ENCODE results near the gene L3MBTL2.

L3MBTL2 gene

GRCh38 chr22:41198027-41198580 lies 7.0 kb upstream of the L3MBTL2 start:
- Histone ChIP-seq H3K36me3 (ENCODE audit: control insufficient read depth, insufficient read depth, low read length) (no peaks in the 10 kb centered on the region), H3K27me3 (replicated peaks; ENCODE audit: control insufficient read depth, insufficient read depth, low read length) (no peaks in the 10 kb centered on the region), H3K4me3 (replicated peaks; ENCODE audit: low read depth, low read length) (peak overlapping the region; percentile 85)
- peak; percentile 8 for TF ChIP-seq CTCF (IDR thresholded peaks at IDR 0.05; ENCODE audit: insufficient read depth, low read length, poor library complexity, severe bottlenecking)
- DNase-seq (ENCODE audit: extremely low read depth, insufficient read length), result no peak

GRCh38 chr22:41201141-41201540 lies 4.0 kb upstream of the L3MBTL2 start:
- Histone ChIP-seq H3K36me3 (ENCODE audit: control insufficient read depth, insufficient read depth, low read length) (no peaks in the 10 kb centered on the region), H3K27me3 (replicated peaks; ENCODE audit: control insufficient read depth, insufficient read depth, low read length) (no peaks in the 10 kb centered on the region), H3K4me3 (replicated peaks; ENCODE audit: low read depth, low read length) (no peak overlapping the region)
- DNase-seq (ENCODE audit: extremely low read depth, insufficient read length), result no peak
- TF ChIP-seq CTCF (IDR thresholded peaks at IDR 0.05; ENCODE audit: insufficient read depth, low read length, poor library complexity, severe bottlenecking), result no peak

DNA sequence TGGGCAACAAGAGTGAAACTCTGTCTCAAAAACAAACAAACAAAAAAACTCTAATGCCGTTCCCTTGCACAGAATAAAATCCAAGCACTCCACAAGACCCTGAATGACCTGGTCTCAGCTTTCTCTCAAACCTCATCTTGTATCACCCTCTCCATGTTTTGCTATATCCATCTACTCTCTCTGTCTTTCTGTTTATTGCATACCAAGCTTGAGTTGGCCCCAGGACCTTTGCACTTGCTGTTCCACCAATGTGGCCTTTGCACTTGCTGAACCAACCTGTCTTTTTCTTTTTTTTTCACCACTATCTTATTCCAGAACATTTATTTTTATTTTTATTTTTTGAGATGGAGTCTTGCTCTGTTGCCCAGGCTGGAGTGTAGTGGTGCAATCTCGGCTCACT lies 2.0 kb upstream of the L3MBTL2 start:
- Histone ChIP-seq H3K27me3 (replicated peaks; ENCODE audit: control insufficient read depth, insufficient read depth, low read length) (no peaks in the 10 kb centered on the region), H3K4me3 (replicated peaks; ENCODE audit: low read depth, low read length) (no peak overlapping the region), H3K36me3 (ENCODE audit: control insufficient read depth, insufficient read depth, low read length) (no peaks in the 10 kb centered on the region; the same call in 1 of the 2 replicates)
- TF ChIP-seq CTCF (IDR thresholded peaks at IDR 0.05; ENCODE audit: insufficient read depth, low read length, poor library complexity, severe bottlenecking), result no peak
- no peak for DNase-seq (ENCODE audit: extremely low read depth, insufficient read length)

- Histone ChIP-seq H3K4me3 (replicated peaks; ENCODE audit: low read depth, low read length) (no peak overlapping the region), H3K36me3 (ENCODE audit: control insufficient read depth, insufficient read depth, low read length) (no peaks in the 10 kb centered on the region; the same call in 1 of the 2 replicates), H3K27me3 (replicated peaks; ENCODE audit: control insufficient read depth, insufficient read depth, low read length) (no peaks in the 10 kb centered on the region)
- no peak for DNase-seq (ENCODE audit: extremely low read depth, insufficient read length)
- no peak for TF ChIP-seq CTCF (IDR thresholded peaks at IDR 0.05; ENCODE audit: insufficient read depth, low read length, poor library complexity, severe bottlenecking)
Observed at GRCh38 chr22:41204066-41204465, 1.0 kb upstream of the L3MBTL2 start.

GRCh38 chr22:41206719-41207118 lies 1.6 kb downstream of the L3MBTL2 start:
- DNase-seq (ENCODE audit: extremely low read depth, insufficient read length), result peak; percentile 40
- Histone ChIP-seq H3K27me3 (replicated peaks; ENCODE audit: control insufficient read depth, insufficient read depth, low read length) (no peaks in the 10 kb centered on the region), H3K4me3 (replicated peaks; ENCODE audit: low read depth, low read length) (no peak overlapping the region; the same call in 1 of the 2 replicates), H3K36me3 (ENCODE audit: control insufficient read depth, insufficient read depth, low read length) (peaks cover 6% of the 10 kb centered on the region)
- TF ChIP-seq CTCF (IDR thresholded peaks at IDR 0.05; ENCODE audit: insufficient read depth, low read length, poor library complexity, severe bottlenecking), result no peak

DNA sequence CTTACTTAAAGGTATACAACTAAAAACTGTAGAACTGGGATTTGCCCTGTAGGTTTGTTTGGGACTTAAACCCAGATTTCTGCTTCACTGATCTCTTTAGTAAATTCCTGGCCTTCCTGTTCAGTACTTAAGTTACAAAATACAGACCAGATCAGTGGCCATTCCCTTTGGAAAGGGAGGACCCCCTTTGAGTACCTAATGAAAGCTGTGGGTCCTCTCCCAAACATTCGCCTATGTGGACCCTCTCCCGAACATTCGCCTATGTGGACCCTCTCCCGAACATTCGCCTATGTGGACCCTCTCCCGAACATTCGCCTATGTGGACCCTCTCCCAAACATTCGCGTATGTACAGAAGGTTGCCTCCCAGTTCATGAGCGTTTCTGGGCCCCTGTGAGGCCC lies 10.3 kb downstream of the L3MBTL2 start:
- no peak for DNase-seq (ENCODE audit: extremely low read depth, insufficient read length)
- no peaks in the 10 kb centered on the region for H3K27me3 ChIP-seq (replicated peaks; ENCODE audit: control insufficient read depth, insufficient read depth, low read length)
- no peak overlapping the region for H3K4me3 ChIP-seq (replicated peaks; ENCODE audit: low read depth, low read length)
- H3K36me3 ChIP-seq (ENCODE audit: control insufficient read depth, insufficient read depth, low read length), result peaks cover 11% of the 10 kb centered on the region
- no peak for TF ChIP-seq CTCF (IDR thresholded peaks at IDR 0.05; ENCODE audit: insufficient read depth, low read length, poor library complexity, severe bottlenecking)
